GM18861 (cell line): Measurements from ENCODE around the gene TLX1.
"Not testable (repeated sequence)": the region's sequence is repeated elsewhere in the genome, so short reads cannot be mapped to it uniquely, and the experiment has no call there.

ENCODE experiments used
- ATAC-seq: cut with Tn5 transposase; IDR thresholded peaks from one replicate; pipeline ENCODE4 v1.9.1; 2021; ENCODE audit not compliant: unreplicated experiment

Gene TLX1

DNA sequence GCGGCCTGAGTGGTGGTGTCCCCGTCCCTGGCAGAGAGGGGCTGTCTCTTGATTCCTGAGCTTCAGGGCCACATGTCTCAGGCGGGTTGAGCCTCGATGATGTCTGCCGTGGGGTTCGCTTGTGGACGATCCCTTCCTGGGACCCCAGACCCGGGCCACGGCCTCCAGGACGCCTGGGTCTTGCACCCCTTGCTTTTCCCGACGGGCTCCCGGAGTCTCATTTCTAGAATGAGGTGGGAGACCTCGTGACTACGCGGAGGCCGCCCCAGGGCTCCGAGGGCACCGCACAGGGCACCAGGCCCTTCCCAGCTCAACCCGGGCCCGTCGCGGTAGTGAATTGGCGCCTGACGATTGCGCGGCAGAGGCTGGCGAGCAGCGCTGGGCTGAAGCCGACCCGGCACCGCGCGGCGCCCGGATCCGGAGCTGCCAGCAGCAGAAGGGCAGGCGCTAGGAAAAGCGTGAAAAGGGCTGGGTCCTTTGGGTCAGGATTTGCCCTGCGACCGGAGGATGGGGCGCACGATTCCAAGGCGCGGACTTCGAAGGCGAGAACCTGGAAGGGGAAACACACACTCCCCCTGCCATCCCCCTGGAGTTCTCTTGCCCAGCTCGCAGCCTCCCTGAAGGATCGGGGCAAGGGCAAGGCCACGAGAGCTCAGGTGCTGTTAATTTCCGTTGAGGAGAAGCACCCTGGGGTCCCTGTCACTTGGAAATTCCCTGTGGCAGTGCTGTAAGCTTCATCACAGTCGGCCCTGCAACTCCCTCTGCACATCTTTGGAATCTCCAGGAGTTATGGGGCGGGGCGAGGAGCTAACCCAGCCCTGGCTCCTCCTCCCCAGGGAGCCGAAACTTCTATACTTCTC lies 15.5 kb downstream of the TLX1 start:
- ATAC-seq: no peak

DNA sequence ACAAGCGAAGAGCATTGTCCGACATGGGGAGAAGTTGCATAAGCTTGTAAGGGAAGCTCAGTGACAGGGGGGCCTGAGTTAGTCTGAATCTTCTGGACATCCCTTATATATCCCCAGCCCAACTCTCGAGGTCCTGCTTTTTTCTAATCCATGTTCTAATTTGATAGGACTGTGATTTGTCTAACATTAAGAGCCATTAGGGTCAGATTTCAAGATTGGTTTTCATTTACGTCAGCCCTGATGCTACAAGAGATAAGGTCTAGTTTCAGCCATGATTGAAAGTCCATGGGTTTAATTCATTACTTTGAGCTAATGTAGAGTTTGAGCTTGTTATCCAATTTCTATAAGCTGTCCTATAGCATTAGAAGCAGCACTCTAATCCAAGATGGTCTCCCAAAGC lies 20.3 kb downstream of the TLX1 start:
- ATAC-seq: no peak

DNA sequence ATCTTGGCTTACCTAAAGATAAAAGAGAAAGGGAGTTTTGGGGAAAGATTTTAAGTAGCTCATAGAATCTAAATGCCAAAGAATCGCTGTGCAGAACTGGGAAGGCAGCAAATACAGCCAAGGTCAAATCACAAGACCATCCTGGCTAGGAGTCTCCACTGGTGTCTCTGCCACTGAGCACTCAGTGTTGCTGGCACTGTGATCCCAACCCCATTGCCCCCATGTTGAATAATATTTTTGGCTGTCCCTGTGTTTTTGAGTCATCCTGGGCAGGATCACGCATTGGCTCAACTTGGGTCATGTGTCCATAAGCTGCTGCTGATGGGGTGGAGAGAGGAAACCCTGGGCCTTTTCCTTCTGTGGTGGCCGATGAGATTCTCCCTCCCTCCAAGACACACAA lies 21.2 kb downstream of the TLX1 start:
- ATAC-seq: no peak

DNA sequence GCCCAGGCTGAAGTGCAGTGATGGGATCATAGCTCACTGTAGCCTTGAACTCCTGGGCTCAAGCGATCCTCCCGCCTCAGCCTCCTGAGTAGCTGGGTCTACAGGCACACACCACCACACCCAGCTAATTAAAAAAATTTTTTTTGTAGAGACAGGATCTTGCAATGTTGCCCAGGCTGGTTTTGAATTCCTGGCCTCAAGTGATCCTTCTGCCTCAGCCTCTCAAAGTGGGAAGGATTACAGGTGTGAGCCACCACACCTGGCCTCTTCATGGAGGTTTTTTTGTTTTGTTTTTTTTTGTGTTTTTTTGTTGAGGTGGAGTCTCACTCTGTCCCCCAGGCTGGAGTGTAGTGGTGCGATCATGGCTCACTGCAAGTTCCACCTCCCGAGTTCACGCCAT lies 23.4 kb downstream of the TLX1 start:
- not testable (repeated sequence) for ATAC-seq

DNA sequence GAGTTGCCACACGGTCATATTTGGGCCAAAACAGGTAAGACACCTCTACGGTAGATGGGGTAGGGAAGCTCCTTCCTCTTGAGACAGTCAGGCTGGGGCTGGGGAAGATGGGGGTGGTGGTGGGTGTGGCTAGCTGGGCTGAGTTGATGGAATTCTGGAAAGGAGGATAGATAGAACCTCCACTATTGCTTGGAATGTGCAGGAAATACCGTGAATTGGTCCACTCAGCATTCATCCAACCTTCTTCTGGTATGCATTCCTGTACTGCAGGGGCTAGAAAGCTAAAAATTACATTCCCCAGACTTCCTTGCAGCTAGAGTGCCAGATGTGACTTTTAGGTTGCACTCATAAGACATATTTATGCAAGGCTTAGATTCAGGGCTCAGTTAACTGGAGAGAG lies 24.8 kb downstream of the TLX1 start:
- ATAC-seq: no peak

DNA sequence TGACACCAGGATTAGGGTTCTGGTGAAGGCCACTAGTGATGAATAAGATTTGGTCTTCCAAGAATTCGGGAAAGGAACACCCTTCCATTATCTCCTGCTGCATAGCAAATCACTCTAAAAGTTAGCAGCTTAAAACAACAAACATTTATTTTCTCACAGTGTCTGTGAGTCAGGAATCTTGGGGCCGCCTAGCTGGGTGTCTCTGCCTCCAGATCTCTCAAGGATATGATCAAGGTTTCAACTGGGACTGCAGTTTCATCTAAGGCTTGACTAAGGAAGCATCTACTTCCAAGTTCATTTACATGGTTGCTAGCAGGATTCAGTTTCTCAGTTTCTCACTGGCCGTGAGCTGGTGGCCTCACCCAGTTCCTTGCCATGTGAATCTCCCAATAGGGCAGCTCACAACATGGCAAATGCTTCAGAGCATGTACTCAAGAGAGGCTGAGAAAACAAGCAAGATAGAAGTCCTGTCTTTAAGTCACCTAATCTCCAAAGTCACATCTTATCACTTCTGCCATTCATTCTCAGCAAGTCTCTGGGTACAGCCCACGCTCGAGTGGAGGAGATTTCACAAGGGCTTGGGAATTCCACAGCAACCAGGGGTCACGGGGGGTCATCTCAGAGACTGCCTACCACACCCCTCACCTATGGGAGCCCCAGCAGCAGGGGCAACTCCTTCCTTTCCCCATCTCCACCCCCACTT lies 26.8 kb downstream of the TLX1 start:
- no peak for ATAC-seq

DNA sequence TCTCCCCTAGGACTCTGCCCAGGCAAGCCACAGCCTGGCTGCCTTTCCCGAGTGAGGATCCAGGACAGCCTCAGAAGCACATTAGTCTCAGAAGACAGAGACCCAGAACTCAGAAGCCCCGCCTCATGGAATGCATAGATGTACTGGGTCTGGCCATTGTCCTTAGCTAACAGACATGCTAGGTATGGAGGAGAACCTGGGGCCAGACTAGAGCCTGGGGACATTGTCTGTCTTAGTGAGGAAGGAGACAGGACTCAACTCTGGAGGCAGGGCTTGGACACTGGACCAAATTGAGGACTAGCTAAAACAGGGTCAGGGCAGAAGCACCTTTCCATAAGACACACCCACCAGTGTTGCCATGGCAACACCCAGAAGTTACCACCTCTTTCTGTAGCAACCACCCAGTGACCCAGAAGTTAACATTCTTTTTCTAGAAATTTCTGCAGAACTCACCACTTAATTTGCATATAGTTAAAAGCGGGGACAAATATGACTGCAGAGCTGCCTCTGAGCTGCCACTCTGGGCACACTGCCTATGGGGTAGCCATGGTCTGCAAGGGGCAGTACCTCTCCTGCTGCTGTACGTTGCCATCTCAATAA lies 27.5 kb downstream of the TLX1 start:
- no peak for ATAC-seq

DNA sequence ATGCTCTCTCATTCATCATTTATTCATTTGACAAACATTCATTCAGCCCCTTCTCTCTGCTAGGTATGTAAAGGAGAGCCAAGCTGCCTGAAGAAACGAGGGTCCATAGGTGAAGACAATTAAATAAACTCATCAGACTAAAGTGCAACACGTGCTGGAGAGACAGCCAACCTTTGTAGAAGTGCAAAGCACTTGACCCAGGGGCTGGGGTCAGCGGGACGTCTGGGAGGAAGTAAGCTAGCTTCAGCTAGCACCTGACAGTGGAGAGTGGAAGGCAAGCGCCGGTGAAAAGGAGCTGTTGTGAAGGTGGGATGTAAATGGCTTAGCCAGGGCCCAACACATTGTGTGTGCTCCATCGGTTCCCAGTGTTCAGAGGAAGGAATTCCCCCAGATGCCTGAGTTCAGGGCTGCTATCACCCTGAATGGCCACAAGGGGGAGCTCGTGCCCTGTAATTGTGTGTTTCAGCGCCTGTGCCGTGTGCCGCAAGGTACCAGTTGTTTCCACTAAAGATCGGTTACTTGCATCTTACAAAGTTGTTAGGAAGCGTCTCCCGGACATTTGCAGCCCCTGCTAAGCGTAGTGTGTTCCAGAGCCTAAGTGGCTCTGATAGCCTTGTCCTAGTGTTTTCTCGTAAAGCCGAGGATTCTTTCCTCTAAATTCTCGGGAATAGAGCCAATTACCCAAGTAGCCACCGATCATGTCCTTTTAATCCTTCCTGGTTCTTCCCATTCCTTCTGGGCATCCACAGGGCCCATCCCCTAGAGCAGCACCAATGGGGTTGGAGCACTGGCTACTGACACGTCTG lies 30.6 kb downstream of the TLX1 start:
- no peak for ATAC-seq

DNA sequence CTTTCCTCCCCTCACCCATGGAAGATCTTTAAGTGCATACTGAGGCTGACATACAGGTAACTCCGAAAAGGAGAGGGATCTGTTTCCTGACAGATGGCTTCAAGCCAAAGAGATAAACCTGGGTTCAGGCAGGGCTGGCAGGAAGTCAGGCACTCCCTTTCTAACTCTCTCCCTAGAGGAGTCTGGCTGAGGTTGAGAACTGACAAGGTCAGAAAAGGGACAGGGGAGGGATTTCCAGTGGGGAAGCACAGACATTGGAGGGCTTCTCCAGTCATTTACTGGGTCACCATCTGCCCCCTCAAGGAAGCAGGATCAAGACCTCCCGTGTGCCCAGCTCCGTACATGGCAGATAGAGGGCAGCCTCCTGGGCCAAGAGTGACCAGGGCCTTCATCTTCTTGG lies 31.6 kb downstream of the TLX1 start:
- ATAC-seq: no peak

DNA sequence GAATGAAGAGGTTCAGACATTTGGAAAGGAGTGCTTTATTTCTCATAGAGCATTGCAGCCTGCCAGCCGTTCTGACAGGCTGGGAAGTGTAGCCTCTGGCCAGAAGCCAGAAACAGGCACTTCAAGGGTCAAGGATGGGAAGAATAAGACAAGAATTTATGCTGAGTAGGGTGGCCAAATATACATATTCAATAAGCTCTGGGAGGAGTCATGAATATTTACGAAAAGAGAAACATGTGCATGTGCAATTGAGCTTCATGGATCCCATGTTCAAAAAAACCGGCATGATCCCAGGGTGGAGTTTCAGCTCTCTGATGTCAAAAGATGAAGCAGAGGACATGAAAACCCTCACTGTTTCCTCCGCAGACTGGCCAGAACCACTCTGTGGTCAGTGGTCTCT lies 32.9 kb downstream of the TLX1 start:
- ATAC-seq: no peak

DNA sequence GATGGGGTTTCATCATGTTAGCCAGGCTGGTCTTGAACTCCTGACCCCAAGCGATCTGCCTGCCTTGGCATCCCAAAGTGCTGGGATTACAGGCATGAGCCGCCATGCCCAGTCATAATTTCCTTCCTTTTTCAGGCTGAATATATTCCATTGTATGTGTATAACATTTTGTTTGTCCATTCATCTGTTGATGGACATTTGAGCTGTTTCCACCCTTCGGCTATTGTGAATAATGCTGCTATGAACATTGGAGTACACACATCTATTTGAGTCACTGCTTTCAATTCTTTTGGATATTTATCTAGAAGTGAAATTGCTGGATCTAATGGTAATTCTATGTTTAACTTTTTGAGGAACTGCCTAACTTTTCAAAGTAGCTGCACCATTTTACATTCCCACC lies 34.6 kb downstream of the TLX1 start:
- no peak for ATAC-seq

DNA sequence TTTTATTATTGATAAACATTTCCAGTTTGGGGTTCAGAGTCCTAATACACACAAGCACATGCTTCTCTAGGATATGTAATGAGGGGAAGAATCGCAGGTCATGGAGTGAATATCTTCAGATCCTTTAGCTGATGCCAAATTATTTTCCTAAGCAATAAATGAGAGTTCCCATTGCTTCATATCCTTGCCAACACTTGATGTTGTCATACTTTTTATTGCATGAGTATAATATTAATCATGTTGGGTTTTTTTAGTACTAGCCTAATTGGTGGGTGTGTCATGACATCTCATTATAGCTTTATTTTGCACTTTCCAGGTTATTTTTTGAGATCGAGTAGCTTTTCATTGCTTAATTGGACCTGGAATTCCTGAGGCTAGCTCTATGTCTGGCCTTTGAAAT lies 35.3 kb downstream of the TLX1 start:
- ATAC-seq: no peak

DNA sequence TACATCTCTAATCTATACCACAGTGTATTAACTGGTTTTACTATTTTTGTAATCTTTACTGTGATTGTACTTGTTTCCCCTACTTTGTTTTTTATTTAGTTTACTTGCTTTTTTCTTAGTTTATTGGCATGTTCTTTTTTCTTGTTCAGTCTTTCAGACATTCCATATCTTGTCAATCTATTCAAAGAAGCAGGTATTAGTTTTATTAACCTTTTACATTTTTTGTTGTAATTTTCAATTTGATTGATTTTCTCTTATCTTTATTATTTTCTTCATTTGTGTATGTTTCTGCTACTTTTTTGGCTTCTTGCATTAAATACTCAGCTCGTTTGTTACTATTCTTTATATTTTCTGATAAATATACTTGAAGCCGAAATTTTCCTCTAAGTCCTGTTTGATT lies 41.6 kb downstream of the TLX1 start:
- no peak for ATAC-seq

DNA sequence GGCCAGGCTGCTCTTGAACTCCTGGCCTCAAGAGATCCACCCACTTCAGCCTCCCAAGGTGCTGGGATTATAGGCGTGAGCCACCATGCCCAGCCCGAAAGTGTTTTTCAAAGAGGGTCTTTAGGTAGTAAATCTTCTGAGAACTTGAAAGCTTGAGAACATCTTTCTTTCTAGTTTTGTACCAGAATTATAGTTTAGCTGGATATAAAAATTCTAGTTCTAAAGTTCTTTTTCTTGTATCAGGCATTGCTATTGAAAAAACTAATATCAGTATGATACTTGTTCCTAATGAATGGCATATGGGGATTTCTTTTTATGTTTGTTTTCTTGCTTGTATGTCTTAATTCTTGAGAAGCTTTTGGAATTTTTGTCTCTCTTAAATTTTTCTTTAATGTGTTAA lies 43.2 kb downstream of the TLX1 start:
- ATAC-seq: no peak

DNA sequence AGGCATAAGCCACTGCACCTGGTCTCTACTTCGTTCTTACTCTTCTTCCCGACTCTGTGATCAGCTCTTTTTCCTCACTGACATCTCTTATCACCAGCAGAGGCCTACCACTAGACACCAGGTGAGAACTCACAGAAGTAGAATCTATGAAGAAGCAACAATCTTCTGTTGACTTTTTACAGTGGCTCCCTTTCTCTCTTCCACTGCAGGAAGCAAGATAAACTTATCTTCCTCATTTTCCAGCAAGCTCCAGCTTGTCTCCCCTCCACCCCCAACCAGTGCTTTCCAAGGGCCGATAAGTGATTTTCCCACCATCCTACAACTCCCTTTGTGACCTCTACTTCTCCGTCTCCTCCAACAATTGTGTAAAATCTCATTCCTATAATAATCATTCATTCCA lies 45.5 kb downstream of the TLX1 start:
- ATAC-seq: no peak

DNA sequence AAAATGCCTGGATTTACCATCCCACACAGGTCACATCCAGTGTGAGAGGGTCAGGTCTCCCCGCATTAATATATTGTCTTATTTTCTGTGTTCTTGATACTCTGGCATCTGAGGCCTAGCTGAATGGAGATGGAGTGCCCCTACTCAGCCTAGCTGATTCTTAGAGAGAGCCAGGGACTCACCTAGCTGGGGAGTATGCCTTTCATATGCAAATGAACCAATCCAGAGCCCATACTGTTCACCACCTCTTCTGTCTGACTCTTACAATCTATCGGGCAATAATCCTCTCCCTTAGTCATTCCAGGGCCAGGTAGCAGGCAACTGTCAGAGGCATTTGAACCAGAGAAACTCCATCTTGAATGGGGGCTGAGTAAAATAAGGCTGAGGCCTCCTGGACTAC lies 51.8 kb downstream of the TLX1 start:
- ATAC-seq: no peak

DNA sequence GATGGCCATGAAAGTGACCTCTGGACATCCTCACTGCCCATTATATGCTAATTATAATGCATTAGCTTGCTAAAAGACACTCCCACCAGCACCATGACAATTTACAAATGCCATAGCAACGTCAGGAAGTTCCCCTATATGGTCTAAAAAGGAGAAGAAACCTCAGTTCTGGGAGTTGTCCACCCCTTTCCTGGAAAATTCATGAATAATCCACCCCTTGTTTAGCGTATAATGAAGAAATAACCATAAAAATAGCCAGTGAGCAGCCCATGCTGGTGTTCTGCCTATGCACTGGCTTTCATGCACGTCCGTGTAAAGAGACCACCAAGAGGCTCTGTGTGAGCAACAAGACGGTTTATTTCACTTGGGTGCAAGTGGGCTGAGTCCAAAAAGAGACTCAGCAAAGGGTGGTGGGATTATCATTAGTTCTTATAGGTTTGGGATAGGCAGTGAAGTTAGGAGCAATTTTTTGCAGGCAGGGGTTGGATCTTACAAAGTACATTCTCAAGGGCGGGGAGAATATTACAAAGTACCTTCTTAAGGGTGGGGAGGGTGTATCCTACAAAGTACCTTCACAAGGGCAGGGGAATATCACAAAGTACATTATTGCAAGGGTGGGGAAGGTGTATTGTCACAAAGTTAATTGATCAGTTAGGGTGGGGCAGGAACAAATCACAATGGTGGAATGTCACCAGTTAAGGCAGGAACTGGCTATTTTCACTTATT lies 52.5 kb downstream of the TLX1 start:
- ATAC-seq: no peak
